NK-92 (cell line): Measurements from ENCODE around the gene ANO3.
"Not testable (repeated sequence)": the region's sequence is repeated elsewhere in the genome, so short reads cannot be mapped to it uniquely, and the experiment has no call there.

Experiments
- DNase-seq: peaks from one replicate; lab custom pipeline; 2025; ENCODE audit not compliant: unreplicated experiment; lab: John Stamatoyannopoulos, UW

The ANO3 gene

DNA sequence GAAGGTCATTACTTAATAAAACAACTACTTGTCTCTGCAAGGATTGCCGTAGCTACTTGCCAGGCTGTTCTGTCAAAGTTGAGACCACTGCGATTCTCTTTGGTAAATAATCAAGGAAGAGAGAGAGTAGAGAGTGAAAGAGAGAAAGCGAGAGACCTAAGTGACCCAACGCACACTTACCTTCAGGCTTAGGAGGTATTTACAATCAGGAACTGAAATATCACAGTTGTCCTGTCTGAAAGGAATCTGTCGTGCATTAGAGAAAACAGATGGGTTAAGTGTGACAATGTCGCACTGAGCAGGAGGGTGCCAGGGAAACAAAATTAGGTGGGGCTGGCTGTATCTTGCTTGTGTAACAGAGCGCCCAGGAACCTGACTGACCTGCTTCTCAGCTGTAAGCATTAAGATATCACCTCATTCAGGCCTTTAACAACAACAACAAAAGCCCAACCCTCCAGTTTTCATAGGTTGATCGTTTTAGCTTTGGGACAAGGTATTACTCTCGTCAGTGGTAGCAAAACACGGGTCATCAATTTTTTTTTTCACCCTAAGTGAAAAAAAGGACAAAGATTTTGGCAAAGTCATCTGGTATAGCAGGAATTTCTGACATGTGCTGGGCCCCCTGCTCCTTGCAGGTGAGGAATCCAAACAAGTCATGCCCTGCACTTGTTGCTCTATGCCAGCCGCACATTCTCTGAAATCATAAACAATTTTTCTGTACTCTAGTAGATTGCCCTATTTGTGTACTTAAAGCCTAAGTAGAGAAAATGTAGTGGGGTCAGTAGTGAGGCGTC is 240.1 kb downstream of the ANO3 start, which contains the start of gene MUC15:
MUC15 (minus strand) TSS at position 403 of the 794 bp plus-strand sequence. CDS start 5,169 bp downstream, outside the sequence.
- no peak for DNase-seq

GRCh38 chr11:26572770-26573402 is 241.0 kb downstream of the ANO3 start:
- DNase-seq = no peak

DNA sequence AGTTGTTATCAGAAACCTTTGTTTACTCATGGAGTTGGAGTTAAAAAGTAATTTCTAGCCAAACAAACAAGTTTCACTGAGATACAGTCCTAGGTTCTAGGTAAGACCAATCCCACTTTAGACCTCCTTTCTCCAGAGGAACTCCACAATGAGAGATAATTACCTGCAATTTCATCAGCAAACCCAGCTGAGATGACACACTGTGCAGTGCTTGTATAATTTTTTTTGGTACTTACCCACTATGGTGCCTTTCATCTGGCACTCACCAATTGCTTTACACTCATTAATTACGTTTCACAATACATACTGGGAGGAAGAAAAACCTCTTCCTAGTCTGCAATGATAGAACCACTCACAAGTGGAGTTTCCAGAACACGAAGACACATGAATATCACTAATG is 242.0 kb downstream of the ANO3 start:
- no peak for DNase-seq

- no peak for DNase-seq
These were observed 244.0 kb downstream of the ANO3 start for GRCh38 chr11:26575946-26576345.

- no peak for DNase-seq
These were observed 247.2 kb downstream of the ANO3 start for GRCh38 chr11:26578998-26579661.

- no peak for DNase-seq
These were observed 247.8 kb downstream of the ANO3 start for GRCh38 chr11:26579683-26580082.

- DNase-seq = no peak
These were observed 249.0 kb downstream of the ANO3 start for GRCh38 chr11:26580929-26581328.

GRCh38 chr11:26583550-26583949 is 251.6 kb downstream of the ANO3 start:
- DNase-seq = no peak

DNA sequence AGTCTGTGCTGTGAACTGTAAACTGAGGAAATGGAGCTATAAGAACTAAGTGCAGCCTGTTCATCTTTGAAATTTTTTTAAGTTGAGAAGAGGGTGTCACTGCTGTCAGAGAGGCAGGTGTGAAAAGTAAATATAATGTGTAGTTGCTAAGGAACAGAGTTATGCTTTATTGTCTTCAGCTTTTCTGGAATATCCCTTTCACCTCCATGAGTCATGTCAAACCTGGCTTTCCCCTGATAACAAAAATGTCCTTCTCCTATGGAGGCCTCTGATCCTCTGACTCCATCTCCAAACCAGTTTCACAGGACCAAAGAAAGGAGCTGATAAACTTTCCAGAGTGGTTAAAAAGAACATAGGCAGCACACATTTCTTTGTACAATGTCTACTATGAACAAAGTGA is 252.9 kb downstream of the ANO3 start:
- DNase-seq = no peak

GRCh38 chr11:26587073-26587472 is 255.1 kb downstream of the ANO3 start:
- DNase-seq = no peak

- no peak for DNase-seq
These were observed 261.8 kb downstream of the ANO3 start for GRCh38 chr11:26593691-26594090.

DNA sequence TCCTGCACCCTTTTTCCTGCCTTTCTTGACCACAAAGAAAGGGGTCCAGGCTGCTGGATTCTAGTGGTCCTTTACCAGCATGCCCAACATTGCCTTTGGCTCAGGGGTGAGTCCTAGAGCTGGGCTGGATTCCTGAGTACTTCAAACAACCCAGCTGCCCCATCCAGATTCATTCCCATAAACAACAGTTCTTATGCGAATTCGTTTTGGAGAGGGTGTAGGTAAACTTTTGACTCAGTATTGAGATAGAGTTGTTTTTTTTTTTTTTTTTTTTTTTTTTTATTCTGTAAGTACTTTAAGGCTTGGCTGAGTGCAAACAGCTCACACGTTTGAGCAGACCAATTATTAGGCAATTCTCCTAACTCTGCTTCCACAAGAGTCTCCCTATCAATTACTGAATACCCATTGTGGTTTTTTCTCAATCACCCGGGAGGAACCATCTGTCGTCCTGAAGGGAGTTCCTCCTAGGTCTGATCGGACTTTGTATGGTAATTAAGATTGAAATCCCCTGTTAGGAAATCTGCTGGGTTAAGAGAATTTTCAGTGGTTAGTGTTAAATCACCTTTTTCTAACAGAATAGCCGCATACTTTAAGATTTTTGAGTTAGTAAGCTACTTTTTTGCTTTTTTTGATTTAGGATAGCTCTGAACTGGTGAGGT is 263.4 kb downstream of the ANO3 start:
- not testable (repeated sequence) for DNase-seq

DNA sequence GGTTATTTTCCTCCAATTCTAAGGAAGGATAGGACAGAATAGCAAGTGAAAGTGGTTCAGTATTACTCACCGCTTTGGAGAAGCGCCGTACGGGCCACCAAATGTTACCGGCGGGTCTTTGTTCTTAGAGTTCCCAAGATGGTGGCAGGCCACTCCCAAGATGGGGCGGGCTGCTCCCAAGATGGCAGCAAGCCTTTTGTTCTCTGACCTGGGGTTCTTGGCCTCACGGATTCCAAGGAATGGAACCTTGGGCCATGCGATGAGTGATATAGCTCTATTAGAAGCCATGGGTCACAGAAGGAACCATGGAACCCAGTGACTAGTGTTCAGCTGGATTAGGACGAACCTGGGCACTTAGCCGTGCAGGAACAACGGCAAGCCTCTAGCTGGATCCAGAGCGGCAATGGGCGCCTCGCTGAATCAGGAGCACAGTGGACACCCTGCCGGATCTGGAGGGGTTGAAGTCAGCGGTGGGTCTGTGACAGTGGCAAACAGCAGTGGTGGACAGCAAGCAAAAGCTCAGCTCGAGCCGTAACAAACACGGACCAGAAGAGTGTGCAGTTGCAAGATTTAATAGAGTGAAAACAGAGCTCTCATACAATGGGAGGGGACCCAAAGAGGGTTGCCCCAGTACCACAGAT is 265.2 kb downstream of the ANO3 start:
- DNase-seq = not testable (repeated sequence)

- no peak for DNase-seq
These were observed 266.0 kb downstream of the ANO3 start for GRCh38 chr11:26597899-26598298.

- DNase-seq = no peak
These were observed 267.5 kb downstream of the ANO3 start for GRCh38 chr11:26599425-26599824.

DNA sequence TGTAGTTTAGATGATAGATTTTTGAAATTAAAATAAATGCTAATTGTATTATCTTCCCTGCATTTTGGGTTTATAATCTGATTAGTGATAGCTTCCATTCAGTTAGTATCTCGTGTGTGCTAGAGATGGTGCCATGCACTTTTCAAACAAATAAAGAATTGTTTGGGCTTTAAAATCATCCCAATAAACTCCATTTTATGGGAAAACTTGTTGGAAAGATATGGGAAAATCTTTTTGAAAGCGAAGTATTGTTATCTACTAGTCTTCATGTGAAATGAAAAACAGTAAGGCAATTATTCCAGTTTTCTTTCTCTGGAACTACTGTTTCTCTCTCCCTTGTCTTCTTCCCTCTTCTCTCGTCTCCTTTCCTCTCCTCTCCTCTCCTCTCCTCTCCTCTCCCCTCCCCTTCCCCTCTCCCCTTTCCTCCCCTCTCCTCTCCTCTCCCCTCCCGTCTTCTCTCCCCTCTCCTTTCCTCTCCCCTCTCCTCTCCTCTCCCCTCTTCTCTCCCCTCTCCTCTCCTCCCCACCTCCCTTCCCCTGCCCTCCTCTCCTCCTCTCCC is 268.0 kb downstream of the ANO3 start:
- no peak for DNase-seq

GRCh38 chr11:26607725-26608506 is 276.0 kb downstream of the ANO3 start:
- no peak for DNase-seq

GRCh38 chr11:26608507-26609146 is 276.7 kb downstream of the ANO3 start:
- no peak for DNase-seq

- no peak for DNase-seq
These were observed 281.8 kb downstream of the ANO3 start for GRCh38 chr11:26613759-26614158.
